GM23338 (cell line): Measurements from ENCODE around the gene ELAPOR1.

ENCODE experiments used
- EZH2 ChIP-seq: fragments of 200-600 bp; sonication (generic); IDR thresholded peaks from one replicate; pipeline ENCODE4 v1.8.0; 2017; ENCODE audit warnings: antibody characterized with exemption, mild to moderate bottlenecking, low read depth; ENCODE audit not compliant: unreplicated experiment
- EZH2phosphoT487 ChIP-seq: fragments of 200-600 bp; sonication (generic); IDR thresholded peaks from one replicate; pipeline ENCODE4 v1.8.1; 2018; ENCODE audit warnings: antibody characterized with exemption; ENCODE audit not compliant: unreplicated experiment
- JUNB ChIP-seq: IDR thresholded peaks from one replicate; pipeline ENCODE4 v1.6.1; 2016; ENCODE audit warnings: antibody characterized with exemption; ENCODE audit not compliant: unreplicated experiment
- POLR2AphosphoS5 ChIP-seq: IDR thresholded peaks from 2 replicates; pipeline ENCODE4 v1.6.1; 2016; ENCODE audit warnings: antibody characterized with exemption, low read depth
- STAT1 ChIP-seq: IDR thresholded peaks from one replicate; pipeline ENCODE4 v1.6.1; 2016; ENCODE audit warnings: antibody characterized with exemption; ENCODE audit not compliant: unreplicated experiment
- ZNF331 ChIP-seq: fragments of 250-450 bp; sonication (Bioruptor Pico); IDR thresholded peaks from 2 replicates; pipeline ENCODE4 v1.5.0; 2020; ENCODE audit warnings: low read depth, mild to moderate bottlenecking, moderate library complexity
- TF ChIP-seq, protein P1 (sequence below), 2 experiments: fragments of 200-600 bp in 1 of 2; sonication (generic) in 1 of 2; conservative IDR thresholded peaks; 2 replicates each; pipeline versions ENCODE4 v1.5.1 to v1.6.1; 2016 to 2017; ENCODE audit warnings: antibody characterized with exemption in 2 of 2, low read depth in 2 of 2, mild to moderate bottlenecking in 2 of 2, moderate library complexity in 1 of 2
- TF ChIP-seq, protein P2 (sequence below): IDR thresholded peaks from one replicate; pipeline ENCODE4 v1.6.1; 2018; ENCODE audit warnings: antibody characterized with exemption; ENCODE audit not compliant: unreplicated experiment
- TF ChIP-seq, protein P3 (sequence below): IDR thresholded peaks from 2 replicates; pipeline ENCODE4 v1.6.1; 2016; ENCODE audit warnings: antibody characterized with exemption
- TF ChIP-seq, protein P4 (sequence below): fragments of 250-450 bp; sonication (Bioruptor Pico); IDR thresholded peaks from 2 replicates; pipeline ENCODE4 v1.5.0; 2020; ENCODE audit warnings: mild to moderate bottlenecking, moderate library complexity

DNA sequence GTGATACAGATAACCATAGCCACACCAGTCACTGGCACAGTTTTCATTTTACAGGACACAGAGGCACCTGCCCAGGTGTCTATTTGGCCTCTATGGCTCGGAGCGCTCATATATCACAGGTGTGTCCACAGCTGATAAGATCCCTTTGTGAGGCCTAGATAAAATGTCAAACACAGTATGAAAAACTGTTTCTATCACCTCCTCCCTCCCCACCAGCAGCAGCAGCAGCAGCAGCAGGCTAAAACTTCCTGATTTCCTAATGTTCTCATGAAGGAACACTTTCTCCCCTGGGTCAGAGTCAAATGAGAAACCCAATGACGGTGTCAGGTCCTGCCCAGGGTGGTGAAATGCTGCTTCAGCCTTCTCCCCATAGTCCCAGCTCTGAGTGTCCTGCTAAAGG is 24.4 kb downstream of the ELAPOR1 start:
- TF ChIP-seq, protein P1, sequence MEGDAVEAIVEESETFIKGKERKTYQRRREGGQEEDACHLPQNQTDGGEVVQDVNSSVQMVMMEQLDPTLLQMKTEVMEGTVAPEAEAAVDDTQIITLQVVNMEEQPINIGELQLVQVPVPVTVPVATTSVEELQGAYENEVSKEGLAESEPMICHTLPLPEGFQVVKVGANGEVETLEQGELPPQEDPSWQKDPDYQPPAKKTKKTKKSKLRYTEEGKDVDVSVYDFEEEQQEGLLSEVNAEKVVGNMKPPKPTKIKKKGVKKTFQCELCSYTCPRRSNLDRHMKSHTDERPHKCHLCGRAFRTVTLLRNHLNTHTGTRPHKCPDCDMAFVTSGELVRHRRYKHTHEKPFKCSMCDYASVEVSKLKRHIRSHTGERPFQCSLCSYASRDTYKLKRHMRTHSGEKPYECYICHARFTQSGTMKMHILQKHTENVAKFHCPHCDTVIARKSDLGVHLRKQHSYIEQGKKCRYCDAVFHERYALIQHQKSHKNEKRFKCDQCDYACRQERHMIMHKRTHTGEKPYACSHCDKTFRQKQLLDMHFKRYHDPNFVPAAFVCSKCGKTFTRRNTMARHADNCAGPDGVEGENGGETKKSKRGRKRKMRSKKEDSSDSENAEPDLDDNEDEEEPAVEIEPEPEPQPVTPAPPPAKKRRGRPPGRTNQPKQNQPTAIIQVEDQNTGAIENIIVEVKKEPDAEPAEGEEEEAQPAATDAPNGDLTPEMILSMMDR (conservative IDR thresholded peaks at IDR 0.05; ENCODE audit: low read depth in 2 of 2): no peak
- TF ChIP-seq EZH2: no peak
- TF ChIP-seq POLR2AphosphoS5: no peak
- TF ChIP-seq, protein P2, sequence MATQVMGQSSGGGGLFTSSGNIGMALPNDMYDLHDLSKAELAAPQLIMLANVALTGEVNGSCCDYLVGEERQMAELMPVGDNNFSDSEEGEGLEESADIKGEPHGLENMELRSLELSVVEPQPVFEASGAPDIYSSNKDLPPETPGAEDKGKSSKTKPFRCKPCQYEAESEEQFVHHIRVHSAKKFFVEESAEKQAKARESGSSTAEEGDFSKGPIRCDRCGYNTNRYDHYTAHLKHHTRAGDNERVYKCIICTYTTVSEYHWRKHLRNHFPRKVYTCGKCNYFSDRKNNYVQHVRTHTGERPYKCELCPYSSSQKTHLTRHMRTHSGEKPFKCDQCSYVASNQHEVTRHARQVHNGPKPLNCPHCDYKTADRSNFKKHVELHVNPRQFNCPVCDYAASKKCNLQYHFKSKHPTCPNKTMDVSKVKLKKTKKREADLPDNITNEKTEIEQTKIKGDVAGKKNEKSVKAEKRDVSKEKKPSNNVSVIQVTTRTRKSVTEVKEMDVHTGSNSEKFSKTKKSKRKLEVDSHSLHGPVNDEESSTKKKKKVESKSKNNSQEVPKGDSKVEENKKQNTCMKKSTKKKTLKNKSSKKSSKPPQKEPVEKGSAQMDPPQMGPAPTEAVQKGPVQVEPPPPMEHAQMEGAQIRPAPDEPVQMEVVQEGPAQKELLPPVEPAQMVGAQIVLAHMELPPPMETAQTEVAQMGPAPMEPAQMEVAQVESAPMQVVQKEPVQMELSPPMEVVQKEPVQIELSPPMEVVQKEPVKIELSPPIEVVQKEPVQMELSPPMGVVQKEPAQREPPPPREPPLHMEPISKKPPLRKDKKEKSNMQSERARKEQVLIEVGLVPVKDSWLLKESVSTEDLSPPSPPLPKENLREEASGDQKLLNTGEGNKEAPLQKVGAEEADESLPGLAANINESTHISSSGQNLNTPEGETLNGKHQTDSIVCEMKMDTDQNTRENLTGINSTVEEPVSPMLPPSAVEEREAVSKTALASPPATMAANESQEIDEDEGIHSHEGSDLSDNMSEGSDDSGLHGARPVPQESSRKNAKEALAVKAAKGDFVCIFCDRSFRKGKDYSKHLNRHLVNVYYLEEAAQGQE: no peak
- TF ChIP-seq JUNB: no peak
- TF ChIP-seq ZNF331 (CRISPR knock-in tag): no peak
- TF ChIP-seq EZH2phosphoT487: no peak
- TF ChIP-seq, protein P3, sequence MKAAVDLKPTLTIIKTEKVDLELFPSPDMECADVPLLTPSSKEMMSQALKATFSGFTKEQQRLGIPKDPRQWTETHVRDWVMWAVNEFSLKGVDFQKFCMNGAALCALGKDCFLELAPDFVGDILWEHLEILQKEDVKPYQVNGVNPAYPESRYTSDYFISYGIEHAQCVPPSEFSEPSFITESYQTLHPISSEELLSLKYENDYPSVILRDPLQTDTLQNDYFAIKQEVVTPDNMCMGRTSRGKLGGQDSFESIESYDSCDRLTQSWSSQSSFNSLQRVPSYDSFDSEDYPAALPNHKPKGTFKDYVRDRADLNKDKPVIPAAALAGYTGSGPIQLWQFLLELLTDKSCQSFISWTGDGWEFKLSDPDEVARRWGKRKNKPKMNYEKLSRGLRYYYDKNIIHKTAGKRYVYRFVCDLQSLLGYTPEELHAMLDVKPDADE: no peak
- TF ChIP-seq, protein P4, sequence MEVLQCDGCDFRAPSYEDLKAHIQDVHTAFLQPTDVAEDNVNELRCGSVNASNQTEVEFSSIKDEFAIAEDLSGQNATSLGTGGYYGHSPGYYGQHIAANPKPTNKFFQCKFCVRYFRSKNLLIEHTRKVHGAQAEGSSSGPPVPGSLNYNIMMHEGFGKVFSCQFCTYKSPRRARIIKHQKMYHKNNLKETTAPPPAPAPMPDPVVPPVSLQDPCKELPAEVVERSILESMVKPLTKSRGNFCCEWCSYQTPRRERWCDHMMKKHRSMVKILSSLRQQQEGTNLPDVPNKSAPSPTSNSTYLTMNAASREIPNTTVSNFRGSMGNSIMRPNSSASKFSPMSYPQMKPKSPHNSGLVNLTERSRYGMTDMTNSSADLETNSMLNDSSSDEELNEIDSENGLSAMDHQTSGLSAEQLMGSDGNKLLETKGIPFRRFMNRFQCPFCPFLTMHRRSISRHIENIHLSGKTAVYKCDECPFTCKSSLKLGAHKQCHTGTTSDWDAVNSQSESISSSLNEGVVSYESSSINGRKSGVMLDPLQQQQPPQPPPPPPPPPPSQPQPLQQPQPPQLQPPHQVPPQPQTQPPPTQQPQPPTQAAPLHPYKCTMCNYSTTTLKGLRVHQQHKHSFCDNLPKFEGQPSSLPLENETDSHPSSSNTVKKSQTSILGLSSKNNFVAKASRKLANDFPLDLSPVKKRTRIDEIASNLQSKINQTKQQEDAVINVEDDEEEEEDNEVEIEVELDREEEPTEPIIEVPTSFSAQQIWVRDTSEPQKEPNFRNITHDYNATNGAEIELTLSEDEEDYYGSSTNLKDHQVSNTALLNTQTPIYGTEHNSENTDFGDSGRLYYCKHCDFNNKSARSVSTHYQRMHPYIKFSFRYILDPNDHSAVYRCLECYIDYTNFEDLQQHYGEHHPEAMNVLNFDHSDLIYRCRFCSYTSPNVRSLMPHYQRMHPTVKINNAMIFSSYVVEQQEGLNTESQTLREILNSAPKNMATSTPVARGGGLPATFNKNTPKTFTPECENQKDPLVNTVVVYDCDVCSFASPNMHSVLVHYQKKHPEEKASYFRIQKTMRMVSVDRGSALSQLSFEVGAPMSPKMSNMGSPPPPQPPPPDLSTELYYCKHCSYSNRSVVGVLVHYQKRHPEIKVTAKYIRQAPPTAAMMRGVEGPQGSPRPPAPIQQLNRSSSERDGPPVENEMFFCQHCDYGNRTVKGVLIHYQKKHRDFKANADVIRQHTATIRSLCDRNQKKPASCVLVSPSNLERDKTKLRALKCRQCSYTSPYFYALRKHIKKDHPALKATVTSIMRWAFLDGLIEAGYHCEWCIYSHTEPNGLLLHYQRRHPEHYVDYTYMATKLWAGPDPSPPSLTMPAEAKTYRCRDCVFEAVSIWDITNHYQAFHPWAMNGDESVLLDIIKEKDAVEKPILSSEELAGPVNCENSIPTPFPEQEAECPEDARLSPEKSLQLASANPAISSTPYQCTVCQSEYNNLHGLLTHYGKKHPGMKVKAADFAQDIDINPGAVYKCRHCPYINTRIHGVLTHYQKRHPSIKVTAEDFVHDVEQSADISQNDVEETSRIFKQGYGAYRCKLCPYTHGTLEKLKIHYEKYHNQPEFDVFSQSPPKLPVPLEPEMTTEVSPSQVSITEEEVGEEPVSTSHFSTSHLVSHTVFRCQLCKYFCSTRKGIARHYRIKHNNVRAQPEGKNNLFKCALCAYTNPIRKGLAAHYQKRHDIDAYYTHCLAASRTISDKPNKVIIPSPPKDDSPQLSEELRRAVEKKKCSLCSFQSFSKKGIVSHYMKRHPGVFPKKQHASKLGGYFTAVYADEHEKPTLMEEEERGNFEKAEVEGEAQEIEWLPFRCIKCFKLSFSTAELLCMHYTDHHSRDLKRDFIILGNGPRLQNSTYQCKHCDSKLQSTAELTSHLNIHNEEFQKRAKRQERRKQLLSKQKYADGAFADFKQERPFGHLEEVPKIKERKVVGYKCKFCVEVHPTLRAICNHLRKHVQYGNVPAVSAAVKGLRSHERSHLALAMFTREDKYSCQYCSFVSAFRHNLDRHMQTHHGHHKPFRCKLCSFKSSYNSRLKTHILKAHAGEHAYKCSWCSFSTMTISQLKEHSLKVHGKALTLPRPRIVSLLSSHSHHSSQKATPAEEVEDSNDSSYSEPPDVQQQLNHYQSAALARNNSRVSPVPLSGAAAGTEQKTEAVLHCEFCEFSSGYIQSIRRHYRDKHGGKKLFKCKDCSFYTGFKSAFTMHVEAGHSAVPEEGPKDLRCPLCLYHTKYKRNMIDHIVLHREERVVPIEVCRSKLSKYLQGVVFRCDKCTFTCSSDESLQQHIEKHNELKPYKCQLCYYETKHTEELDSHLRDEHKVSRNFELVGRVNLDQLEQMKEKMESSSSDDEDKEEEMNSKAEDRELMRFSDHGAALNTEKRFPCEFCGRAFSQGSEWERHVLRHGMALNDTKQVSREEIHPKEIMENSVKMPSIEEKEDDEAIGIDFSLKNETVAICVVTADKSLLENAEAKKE (CRISPR knock-in tag): no peak
- no peak for TF ChIP-seq STAT1
